Prostate gland (tissue), 2 donors: ENCODE results near the gene SRRM1. TPM values are rescaled to one million over a fixed set of nuclear protein-coding genes. Genes with fewer than 3 reads are reported as not detected.
"Not testable (repeated sequence)": the region's sequence is repeated elsewhere in the genome, so short reads cannot be mapped to it uniquely, and the experiment has no call there.

Experiments used
- DNase-seq: peaks from one replicate; pipeline ENCODE4 v3.0.0-alpha.2; 2019; ENCODE audit warnings: low spot score
- H3K27ac ChIP-seq, 2 donors: fragments of 200-600 bp; sonication (generic); 2 replicates each; pipeline ENCODE4 v1.5.1; 2017 to 2019
- H3K27me3 ChIP-seq: fragments of 200-600 bp; sonication (generic); replicated peaks from 2 replicates; pipeline ENCODE4 v1.5.1; 2019; ENCODE audit not compliant: insufficient read depth
- H3K36me3 ChIP-seq, 2 donors: fragments of 200-600 bp; sonication (generic); 1 replicate in 1 of 2; 2 replicates in 1 of 2; pipeline versions ENCODE4 v1.5.1 to v1.8.1; 2017 to 2019
- H3K4me1 ChIP-seq: fragments of 200-600 bp; sonication (generic); replicated peaks from 2 replicates; pipeline ENCODE4 v1.5.1; 2019
- H3K4me3 ChIP-seq, 2 donors: fragments of 200-600 bp; sonication (generic); 2 replicates each; pipeline ENCODE4 v1.5.1; 2017 to 2019
- H3K9me3 ChIP-seq: fragments of 200-600 bp; sonication (generic); 2 replicates; pipeline ENCODE4 v1.5.1; 2017
- CTCF ChIP-seq, 4 experiments: fragments of 200-600 bp in 2 of 4; fragments of 450-650 bp in 2 of 4; sonication (generic) in 2 of 4; IDR thresholded peaks; 1 replicate in 3 of 4; 2 replicates in 1 of 4; pipeline ENCODE4 v1.5.1; 2016 to 2019; ENCODE audit warnings: antibody characterized with exemption in 4 of 4, mild to moderate bottlenecking in 2 of 4, moderate library complexity in 2 of 4
- POLR2A ChIP-seq: fragments of 450-650 bp; IDR thresholded peaks from one replicate; pipeline ENCODE4 v1.6.1; 2016; ENCODE audit warnings: antibody characterized with exemption, mild to moderate bottlenecking
- POLR2AphosphoS5 ChIP-seq: sonication (generic); formaldehyde crosslinking; IDR thresholded peaks from one replicate; pipeline ENCODE4 v1.6.1; 2017; ENCODE audit warnings: antibody characterized with exemption
- WGBS: methylation state at CpG from one replicate; pipeline ENCODE4 v1.1.5; 2018; 5-methylcytosine and 5-hydroxymethylcytosine counted together
- intact Hi-C: fragments of 100-400 bp; cut with DNase I; formaldehyde crosslinking; loops from one replicate; pipeline ENCODE4 v1.14.2; 2022
- total RNA-seq, 2 donors: library from RNA; depleted of rRNA; stranded (reverse); fragments of >200 nt; gene quantifications; one replicate each; pipeline ENCODE4 v1.1.0, GENCODE V29; 2016

The SRRM1 gene
- total RNA-seq, 2 donors from 2014 or later, result 119 to 147 TPM

GRCh38 chr1:24695202-24695974 lies 52.3 kb downstream of the SRRM1 start:
- no peak for DNase-seq
- intact Hi-C loops, result loop anchor here (5.0 kb wide), 1 partner anchor 47 kb away; no protein-coding TSS in a partner anchor
- no peak for TF ChIP-seq POLR2A
- TF ChIP-seq CTCF (IDR thresholded peaks at IDR 0.05), result no peak
- TF ChIP-seq POLR2AphosphoS5, result no peak
- no peaks in the 10 kb centered on the region for H3K36me3 ChIP-seq
- H3K27me3 ChIP-seq, result no peaks in the 10 kb centered on the region
- no peaks in the 10 kb centered on the region for H3K4me1 ChIP-seq
- H3K27ac ChIP-seq, result no peak overlapping the region
- 85% methylated on average over 7 of the region's 7 CpGs for WGBS
- no peaks in the 10 kb centered on the region for H3K9me3 ChIP-seq
- no peak overlapping the region for H3K4me3 ChIP-seq

GRCh38 chr1:24696041-24696755 lies 53.1 kb downstream of the SRRM1 start:
- Histone ChIP-seq H3K27ac (no peak overlapping the region), H3K27me3 (no peaks in the 10 kb centered on the region), H3K36me3 (no peaks in the 10 kb centered on the region), H3K4me1 (no peaks in the 10 kb centered on the region), H3K4me3 (no peak overlapping the region), H3K9me3 (no peaks in the 10 kb centered on the region)
- no peak for DNase-seq
- no peak for TF ChIP-seq POLR2AphosphoS5
- TF ChIP-seq CTCF (IDR thresholded peaks at IDR 0.05), result no peak
- TF ChIP-seq POLR2A, result no peak
- 94% methylated on average over 5 of the region's 5 CpGs for WGBS
- intact Hi-C loops, result loop anchor here (5.0 kb wide), 1 partner anchor 46 kb away; no protein-coding TSS in a partner anchor

GRCh38 chr1:24696756-24697330 lies 53.7 kb downstream of the SRRM1 start:
- H3K27me3 ChIP-seq, result no peaks in the 10 kb centered on the region
- H3K27ac ChIP-seq, result no peak overlapping the region
- no peaks in the 10 kb centered on the region for H3K36me3 ChIP-seq
- 92% methylated on average over 15 of the region's 15 CpGs for WGBS
- no peaks in the 10 kb centered on the region for H3K4me1 ChIP-seq
- H3K4me3 ChIP-seq, result no peak overlapping the region
- intact Hi-C loops, result loop anchor here (5.0 kb wide), 1 partner anchor 45 kb away; no protein-coding TSS in a partner anchor
- H3K9me3 ChIP-seq, result no peaks in the 10 kb centered on the region
- TF ChIP-seq POLR2A, result no peak
- no peak for TF ChIP-seq CTCF (IDR thresholded peaks at IDR 0.05)
- no peak for TF ChIP-seq POLR2AphosphoS5
- DNase-seq, result no peak

- not testable (repeated sequence) for H3K9me3 ChIP-seq, H3K36me3 ChIP-seq, DNase-seq, H3K4me3 ChIP-seq, H3K27me3 ChIP-seq, H3K4me1 ChIP-seq, H3K27ac ChIP-seq
- WGBS, result 96% methylated on average over 7 of the region's 7 CpGs
- intact Hi-C loops, result loop anchor here (5.0 kb wide), 1 partner anchor 45 kb away; no protein-coding TSS in a partner anchor
Observed at GRCh38 chr1:24697453-24698001, 54.4 kb downstream of the SRRM1 start.

GRCh38 chr1:24698326-24698725 lies 55.2 kb downstream of the SRRM1 start:
- H3K4me3 ChIP-seq, H3K27ac ChIP-seq, H3K36me3 ChIP-seq, H3K9me3 ChIP-seq, H3K4me1 ChIP-seq, H3K27me3 ChIP-seq, DNase-seq: not testable (repeated sequence)
- intact Hi-C loops, result loop anchor here (5.0 kb wide), 1 partner anchor 44 kb away; no protein-coding TSS in a partner anchor
- 93% methylated on average over 8 of the region's 8 CpGs for WGBS
